Effector memory CD8-positive, alpha-beta T cell (primary cell): ENCODE results near the gene DYNC1LI1.

Experiments
- ATAC-seq: fragments of 150-1000 bp; cut with Tn5 transposase; replicated peaks from 2 replicates; pipeline ENCODE4 v1.10.0; 2021; ENCODE audit warnings: mild to moderate bottlenecking, moderate library complexity
- DNase-seq, 3 experiments: peaks; one replicate each; pipeline ENCODE4 v3.0.0; 2021
- H3K27ac Mint-ChIP-seq, 2 donors: one replicate each; pipeline ENCODE4 v1.8.0; 2022; ENCODE audit warnings: mild to moderate bottlenecking in 2 of 2, mixed read lengths in 2 of 2, moderate library complexity in 2 of 2
- H3K27me3 Mint-ChIP-seq, 2 donors: one replicate each; pipeline ENCODE4 v1.8.0; 2022; ENCODE audit warnings: mixed read lengths in 2 of 2
- H3K36me3 Mint-ChIP-seq: one replicate; pipeline ENCODE4 v1.8.0; 2022; ENCODE audit warnings: mild to moderate bottlenecking, moderate library complexity, mixed read lengths; ENCODE audit not compliant: insufficient read depth
- H3K4me1 Mint-ChIP-seq, 2 donors: one replicate each; pipeline ENCODE4 v1.8.0; 2022; ENCODE audit warnings: low read depth in 2 of 2, mixed read lengths in 2 of 2
- H3K4me3 Mint-ChIP-seq, 2 donors: one replicate each; pipeline ENCODE4 v1.8.0; 2022; ENCODE audit warnings: mild to moderate bottlenecking in 2 of 2, mixed read lengths in 2 of 2, moderate library complexity in 2 of 2
- H3K9me3 Mint-ChIP-seq, 2 donors: one replicate each; pipeline ENCODE4 v1.8.0; 2022; ENCODE audit warnings: mixed read lengths in 2 of 2

DYNC1LI1 gene

DNA sequence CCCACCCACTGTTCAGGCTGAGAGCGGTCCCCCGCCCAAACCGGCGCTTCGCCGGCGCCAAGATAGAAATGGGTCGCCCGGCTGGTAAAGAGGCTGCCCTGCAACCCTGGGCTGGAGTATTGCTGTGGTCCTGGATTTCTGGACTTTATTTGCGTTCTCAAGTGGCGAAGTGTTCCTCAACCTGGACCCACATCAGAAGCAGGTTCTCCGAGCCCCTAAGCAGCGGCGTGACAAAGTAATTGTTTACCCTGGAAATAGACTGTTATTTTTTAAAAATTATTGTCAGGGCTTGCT is 481 bp upstream of the DYNC1LI1 start:
- Mint-ChIP-seq H3K27ac (peak overlapping the region; percentile 80 to 87), H3K36me3 (peaks cover 7% of the 10 kb centered on the region), H3K27me3 (no peaks in the 10 kb centered on the region), H3K4me3 (peak overlapping the region; percentile 88 to 89), H3K9me3 (no peaks in the 10 kb centered on the region), H3K4me1 (peaks cover 15 to 20% of the 10 kb centered on the region in 2 donors)
- DNase-seq (no peak), ATAC-seq (peak; percentile 33)

DNA sequence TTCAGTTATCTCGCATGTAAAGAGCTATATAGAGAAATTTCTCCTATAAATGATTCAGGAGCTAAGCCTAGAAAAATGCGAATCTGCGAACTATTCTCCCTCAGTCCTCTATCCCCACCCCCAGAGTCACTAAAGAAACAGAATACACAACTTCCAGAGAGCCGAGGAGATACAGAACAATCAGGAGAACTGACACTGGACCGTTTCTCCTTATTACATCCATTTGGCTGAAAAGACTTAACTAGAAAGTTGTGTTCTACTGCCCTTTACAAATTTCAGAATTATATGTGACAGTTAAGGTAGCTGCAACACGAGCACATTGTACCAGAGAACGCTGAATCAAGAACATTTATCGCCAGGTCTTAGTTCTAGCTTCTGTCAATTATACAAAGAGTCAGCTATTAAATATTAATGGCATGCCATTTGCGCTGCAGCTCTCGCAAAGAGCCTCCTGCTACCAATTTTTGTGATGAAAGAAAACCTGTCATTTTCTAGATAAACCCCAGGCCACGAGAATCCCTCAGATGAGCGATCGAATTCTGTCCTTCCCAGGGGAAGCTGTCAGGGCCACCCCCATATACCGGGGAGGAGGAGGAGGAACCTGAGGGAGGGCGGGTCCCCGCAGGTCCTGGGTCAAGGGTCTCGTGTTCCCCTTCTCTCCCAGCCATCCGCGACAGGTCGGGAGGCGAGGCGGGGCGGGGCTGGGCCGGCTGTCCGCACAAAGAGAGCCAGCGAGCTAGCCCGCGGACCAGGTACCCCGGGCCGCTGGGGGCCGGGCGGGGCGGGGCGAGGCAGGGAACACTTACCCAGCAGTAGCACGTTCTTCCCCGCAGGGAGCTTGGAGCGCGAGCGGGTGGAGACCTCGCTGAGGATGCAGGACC is 878 bp downstream of the DYNC1LI1 start:
- no peaks in the 10 kb centered on the region for H3K9me3 Mint-ChIP-seq
- peak; percentile 25 for ATAC-seq
- no peaks in the 10 kb centered on the region for H3K27me3 Mint-ChIP-seq
- H3K4me3 Mint-ChIP-seq: peak overlapping the region; percentile 88 to 89
- DNase-seq: peak; percentile 5 to 30 (median 23)
- peaks cover 15 to 22% of the 10 kb centered on the region in 2 donors for H3K4me1 Mint-ChIP-seq
- peaks cover 7% of the 10 kb centered on the region for H3K36me3 Mint-ChIP-seq
- peak overlapping the region; percentile 80 to 87 for H3K27ac Mint-ChIP-seq

DNA sequence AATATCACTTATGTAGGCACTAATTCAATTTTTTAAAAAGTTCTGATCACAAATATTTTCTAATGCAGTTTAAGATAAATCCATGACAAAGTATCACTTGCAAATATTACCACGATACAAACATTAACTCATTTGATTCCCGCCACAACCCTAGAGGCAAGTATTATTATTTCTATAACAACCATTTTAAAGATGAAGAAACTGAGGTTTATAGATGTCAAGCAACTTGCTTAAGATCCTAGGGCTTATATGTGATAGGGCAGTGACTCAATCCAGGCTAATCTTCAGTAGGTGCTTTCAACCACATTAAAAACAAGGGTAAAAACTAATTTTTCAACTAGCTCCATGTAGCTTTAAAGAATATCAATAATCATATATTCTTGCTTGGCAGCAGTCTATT is 1.7 kb downstream of the DYNC1LI1 start:
- peak overlapping the region; percentile 88 to 89 for H3K4me3 Mint-ChIP-seq
- ATAC-seq (no peak), DNase-seq (no peak)
- peaks cover 7% of the 10 kb centered on the region for H3K36me3 Mint-ChIP-seq
- peaks cover 18 to 24% of the 10 kb centered on the region in 2 donors for H3K4me1 Mint-ChIP-seq
- H3K27me3 Mint-ChIP-seq: no peaks in the 10 kb centered on the region
- peak overlapping the region; percentile 80 to 87 for H3K27ac Mint-ChIP-seq
- H3K9me3 Mint-ChIP-seq: no peaks in the 10 kb centered on the region

DNA sequence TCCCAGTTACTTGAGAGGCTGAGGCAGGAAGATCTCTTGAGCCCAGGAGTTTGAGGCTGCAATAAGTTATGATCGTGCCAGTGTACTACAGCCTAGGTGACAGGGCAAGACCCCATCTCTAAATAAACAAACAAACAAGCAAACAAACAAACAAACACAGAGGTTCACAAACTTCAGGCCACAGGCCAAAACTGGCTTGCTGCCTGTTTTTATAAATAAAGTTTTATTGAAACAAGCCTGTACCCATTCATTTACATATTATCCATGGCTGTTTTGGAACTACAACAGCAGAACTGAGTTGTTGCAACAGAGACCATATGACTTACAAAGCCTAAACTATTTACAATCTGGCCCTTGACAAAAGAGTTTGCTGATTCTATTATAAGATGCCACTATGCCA is 6.5 kb downstream of the DYNC1LI1 start:
- ATAC-seq (no peak), DNase-seq (no peak)
- Mint-ChIP-seq H3K4me1 (peaks cover 21 to 35% of the 10 kb centered on the region in 2 donors), H3K27me3 (no peaks in the 10 kb centered on the region), H3K9me3 (no peaks in the 10 kb centered on the region), H3K4me3 (no peak overlapping the region), H3K36me3 (peaks cover 10% of the 10 kb centered on the region), H3K27ac (no peak overlapping the region)

DNA sequence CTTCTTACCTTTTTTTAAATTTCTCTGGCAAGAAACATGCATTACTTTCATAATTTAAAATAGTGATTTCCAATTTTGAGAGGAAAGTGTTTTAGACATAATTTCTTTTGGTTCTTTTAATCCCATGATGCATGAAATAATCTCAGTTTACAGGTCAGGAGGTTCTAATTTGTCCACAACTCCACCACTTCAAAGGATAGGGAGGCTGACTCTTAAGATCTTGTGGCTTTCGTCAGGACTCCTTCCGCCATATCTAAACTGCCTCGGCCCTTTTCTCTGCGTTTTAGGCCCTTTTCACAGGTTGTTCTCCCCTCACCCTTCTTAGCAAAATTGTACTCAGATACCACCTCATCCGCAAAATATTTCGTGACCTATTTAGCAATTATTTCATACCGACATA is 8.0 kb downstream of the DYNC1LI1 start:
- Mint-ChIP-seq H3K9me3 (no peaks in the 10 kb centered on the region), H3K4me1 (peaks cover 19 to 33% of the 10 kb centered on the region in 2 donors)

DNA sequence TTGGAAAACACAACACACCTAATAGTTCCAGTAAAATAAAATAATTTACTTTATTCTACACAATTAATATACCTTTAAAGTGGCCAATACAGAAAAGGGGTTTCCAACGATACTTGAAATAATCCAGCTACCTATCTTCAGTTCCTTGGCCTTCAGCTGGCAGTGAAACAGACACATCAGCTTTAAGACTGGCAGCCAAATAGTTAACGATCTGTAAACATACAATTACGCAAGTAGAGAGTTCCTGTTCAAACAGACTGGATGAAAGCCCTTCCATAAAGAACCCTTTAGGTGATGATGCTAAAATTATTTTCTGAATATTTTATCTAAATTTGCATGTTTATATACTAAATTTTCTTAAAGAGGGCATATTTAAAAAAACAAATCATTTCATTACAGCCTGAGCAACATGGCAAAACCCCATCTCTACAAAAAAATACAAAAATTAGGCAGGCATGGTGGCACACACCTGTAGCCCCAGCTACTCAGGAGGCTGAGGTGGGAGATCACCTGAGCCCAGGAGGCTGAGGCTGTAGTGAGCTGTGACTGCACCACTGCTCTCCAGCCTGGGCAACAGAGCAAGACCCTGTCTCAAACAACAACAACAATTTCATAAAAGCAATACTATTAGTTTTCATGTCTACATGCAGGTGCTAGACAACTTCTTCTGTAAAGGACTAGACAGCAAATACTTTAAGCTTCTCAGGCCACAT is 12.9 kb downstream of the DYNC1LI1 start:
- H3K9me3 Mint-ChIP-seq: no peaks in the 10 kb centered on the region
- ATAC-seq (no peak), DNase-seq (no peak)
- H3K36me3 Mint-ChIP-seq: peaks cover 13% of the 10 kb centered on the region
- peaks cover 18 to 36% of the 10 kb centered on the region in 2 donors for H3K4me1 Mint-ChIP-seq
- no peak overlapping the region for H3K4me3 Mint-ChIP-seq
- H3K27ac Mint-ChIP-seq: no peak overlapping the region
- H3K27me3 Mint-ChIP-seq: no peaks in the 10 kb centered on the region

More for the DNA sequence above, 8.0 kb downstream of the DYNC1LI1 start:
- DNase-seq: no peak
- Mint-ChIP-seq H3K36me3 (peaks cover 10% of the 10 kb centered on the region), H3K27ac (peak overlapping the region; percentile 13 to 26), H3K4me3 (no peak overlapping the region), H3K27me3 (no peaks in the 10 kb centered on the region)
- ATAC-seq: no peak

DNA sequence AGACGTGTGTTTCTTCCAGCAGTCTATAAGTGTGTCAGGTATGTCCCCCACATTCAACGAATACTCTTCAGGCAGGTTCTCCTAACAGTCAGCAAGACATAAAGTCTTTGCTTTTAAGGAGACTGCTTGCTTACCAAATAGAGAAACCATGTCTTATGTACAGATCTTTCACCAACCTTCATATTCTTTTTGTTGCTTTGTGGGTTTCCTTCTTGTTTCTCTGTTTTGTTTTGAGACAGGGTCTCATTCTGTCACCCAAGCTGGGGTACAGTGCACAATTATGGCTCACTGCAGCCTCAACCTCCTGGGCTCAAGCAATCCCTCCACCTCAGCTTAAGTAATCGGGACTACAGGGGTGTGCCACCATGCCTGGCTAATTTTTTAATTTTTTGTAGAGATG is 14.3 kb downstream of the DYNC1LI1 start:
- Mint-ChIP-seq H3K4me1 (peaks cover 21 to 44% of the 10 kb centered on the region in 2 donors), H3K4me3 (no peak overlapping the region), H3K36me3 (peaks cover 10% of the 10 kb centered on the region), H3K9me3 (no peaks in the 10 kb centered on the region), H3K27ac (peak overlapping the region; percentile 12 to 66), H3K27me3 (no peaks in the 10 kb centered on the region)
- DNase-seq (no peak), ATAC-seq (no peak)

DNA sequence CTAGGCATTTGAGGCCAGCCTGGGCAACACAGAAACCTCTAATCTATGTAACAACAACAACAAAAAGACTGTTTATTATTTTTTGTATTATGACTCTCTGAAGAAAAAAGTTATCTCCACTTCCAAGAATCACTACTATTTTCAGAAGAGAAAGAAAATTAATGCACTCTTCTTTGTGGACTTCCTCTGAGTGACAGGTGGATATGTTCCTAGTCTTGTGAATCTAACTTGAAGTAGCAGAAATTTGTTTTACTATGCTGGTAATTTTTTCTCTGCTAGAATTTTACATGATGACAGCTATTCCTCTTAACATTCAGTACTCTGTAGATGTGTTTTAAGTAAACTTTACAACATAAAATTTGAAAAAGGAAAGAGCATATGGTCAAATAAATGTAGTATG is 16.7 kb downstream of the DYNC1LI1 start:
- peaks cover 21 to 43% of the 10 kb centered on the region in 2 donors for H3K4me1 Mint-ChIP-seq
- H3K9me3 Mint-ChIP-seq: no peaks in the 10 kb centered on the region
- no peak for ATAC-seq
- no peak overlapping the region for H3K4me3 Mint-ChIP-seq
- H3K36me3 Mint-ChIP-seq: peaks cover 4% of the 10 kb centered on the region
- DNase-seq: no peak
- no peaks in the 10 kb centered on the region for H3K27me3 Mint-ChIP-seq
- no peak overlapping the region for H3K27ac Mint-ChIP-seq

DNA sequence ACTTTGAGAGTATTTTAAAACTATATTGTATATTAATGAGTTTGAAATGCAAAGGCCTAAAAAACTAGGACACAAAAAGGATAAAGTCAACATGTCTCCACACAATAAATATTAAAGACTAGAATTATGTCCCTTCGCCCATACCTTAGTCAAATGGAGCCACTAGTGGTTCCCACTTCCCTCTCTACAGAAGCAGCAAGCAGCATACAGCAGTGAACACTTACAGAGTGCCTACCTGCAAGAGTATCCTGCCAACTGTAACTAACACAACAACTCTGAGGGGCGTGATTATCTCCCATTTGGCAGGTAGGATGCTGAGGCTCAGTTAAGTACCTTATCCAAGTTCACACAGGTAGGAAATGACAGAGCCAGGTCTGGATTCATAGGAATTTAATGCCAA is 17.2 kb downstream of the DYNC1LI1 start:
- Mint-ChIP-seq H3K4me1 (peaks cover 22 to 39% of the 10 kb centered on the region in 2 donors), H3K27ac (no peak overlapping the region), H3K36me3 (peaks cover 4% of the 10 kb centered on the region), H3K27me3 (no peaks in the 10 kb centered on the region), H3K9me3 (no peaks in the 10 kb centered on the region), H3K4me3 (no peak overlapping the region)
- ATAC-seq (no peak), DNase-seq (no peak)

DNA sequence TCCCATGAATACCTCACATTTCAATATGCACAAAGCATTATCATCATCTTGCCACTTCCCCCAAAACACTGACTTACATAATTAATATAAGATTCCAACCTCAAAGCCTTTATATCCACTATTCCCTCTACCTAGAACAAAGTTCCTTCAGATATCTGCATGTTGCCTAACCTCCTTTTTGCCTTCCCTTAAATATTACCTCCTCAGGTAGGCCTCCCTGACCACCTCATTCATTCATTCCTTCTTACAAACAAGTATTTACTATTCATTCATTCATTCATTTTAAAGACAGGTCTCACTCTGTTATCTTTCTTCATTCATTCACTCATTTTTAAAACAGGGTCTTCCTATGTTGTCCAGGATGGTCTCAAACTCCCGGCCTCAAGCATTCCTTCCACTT is 18.6 kb downstream of the DYNC1LI1 start:
- no peak for DNase-seq
- Mint-ChIP-seq H3K4me3 (no peak overlapping the region), H3K4me1 (peaks cover 26 to 41% of the 10 kb centered on the region in 2 donors), H3K9me3 (no peaks in the 10 kb centered on the region), H3K27me3 (no peaks in the 10 kb centered on the region), H3K36me3 (peaks cover under 1% of the 10 kb centered on the region), H3K27ac (peak overlapping the region in 1 of 2 donors; percentile 2)
- no peak for ATAC-seq

DNA sequence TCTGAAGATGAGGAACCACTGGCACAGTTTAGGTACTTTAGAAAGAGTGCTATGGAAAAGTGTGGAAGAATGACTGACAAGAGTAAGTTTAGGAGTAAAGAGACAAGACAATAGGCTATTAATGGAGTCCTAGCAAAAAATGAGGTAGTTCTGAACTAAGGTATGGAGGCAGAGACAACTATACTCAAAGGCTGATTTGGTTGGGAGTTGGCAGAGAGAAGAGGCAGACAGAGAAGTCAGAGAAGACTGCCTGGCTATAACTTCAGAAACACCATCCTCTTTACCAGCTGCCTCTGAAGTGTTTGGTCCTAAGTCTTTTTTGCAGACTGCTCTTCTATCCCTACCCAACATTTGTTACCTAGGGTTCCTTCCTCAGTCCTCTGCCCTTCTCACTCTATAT is 19.2 kb downstream of the DYNC1LI1 start:
- Mint-ChIP-seq H3K4me1 (peaks cover 25 to 39% of the 10 kb centered on the region in 2 donors), H3K27me3 (no peaks in the 10 kb centered on the region), H3K27ac (peak overlapping the region in 1 of 2 donors; percentile 3), H3K9me3 (no peaks in the 10 kb centered on the region), H3K4me3 (no peak overlapping the region), H3K36me3 (no peaks in the 10 kb centered on the region)
- ATAC-seq (no peak), DNase-seq (no peak)

DNA sequence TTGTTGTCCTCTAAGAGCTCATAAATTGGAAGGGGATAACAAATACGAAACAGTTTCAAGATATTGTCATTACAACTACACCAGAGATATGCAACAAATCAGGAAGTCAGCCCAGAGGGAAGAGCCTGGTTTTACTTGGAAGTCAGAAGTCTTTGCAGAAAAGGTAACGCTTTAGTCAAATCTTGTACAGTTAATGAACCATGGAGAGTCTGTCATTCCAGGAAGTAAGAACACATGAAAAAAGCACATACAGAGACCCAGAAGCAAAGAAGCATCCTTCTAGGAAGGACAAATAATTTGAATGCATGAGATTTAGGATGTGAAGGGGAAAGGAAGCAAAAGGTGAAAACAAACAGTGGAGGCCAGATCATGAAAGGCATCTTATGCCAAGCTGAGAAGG is 19.6 kb downstream of the DYNC1LI1 start:
- Mint-ChIP-seq H3K27ac (peak overlapping the region in 1 of 2 donors; percentile 3), H3K4me1 (peaks cover 23 to 37% of the 10 kb centered on the region in 2 donors), H3K36me3 (peaks cover under 1% of the 10 kb centered on the region), H3K9me3 (no peaks in the 10 kb centered on the region), H3K4me3 (no peak overlapping the region), H3K27me3 (no peaks in the 10 kb centered on the region)
- DNase-seq (no peak), ATAC-seq (no peak)

DNA sequence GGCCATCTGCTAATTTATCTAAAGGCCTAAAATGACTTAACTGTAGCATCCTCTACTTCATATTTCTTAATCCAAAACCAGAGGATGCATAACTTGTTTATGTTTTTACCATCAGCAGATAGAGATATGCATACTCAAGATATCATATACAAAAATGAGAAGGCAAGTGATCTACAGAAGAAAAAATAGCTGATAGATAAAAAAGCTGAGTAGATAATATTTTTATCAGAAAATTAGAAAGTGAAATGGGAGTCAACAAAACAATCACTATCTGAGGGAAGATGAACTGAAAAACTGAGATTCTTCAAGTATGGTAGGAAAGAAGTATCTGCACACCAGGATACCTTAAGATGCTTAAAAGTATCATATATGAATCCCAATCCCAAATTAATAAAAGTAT is 25.4 kb downstream of the DYNC1LI1 start:
- H3K4me1 Mint-ChIP-seq: peaks cover 12 to 14% of the 10 kb centered on the region in 2 donors
- H3K4me3 Mint-ChIP-seq: no peak overlapping the region
- no peak for ATAC-seq
- H3K27ac Mint-ChIP-seq: no peak overlapping the region
- H3K36me3 Mint-ChIP-seq: peaks cover 31% of the 10 kb centered on the region
- H3K27me3 Mint-ChIP-seq: no peaks in the 10 kb centered on the region
- H3K9me3 Mint-ChIP-seq: no peaks in the 10 kb centered on the region
- DNase-seq: no peak

DNA sequence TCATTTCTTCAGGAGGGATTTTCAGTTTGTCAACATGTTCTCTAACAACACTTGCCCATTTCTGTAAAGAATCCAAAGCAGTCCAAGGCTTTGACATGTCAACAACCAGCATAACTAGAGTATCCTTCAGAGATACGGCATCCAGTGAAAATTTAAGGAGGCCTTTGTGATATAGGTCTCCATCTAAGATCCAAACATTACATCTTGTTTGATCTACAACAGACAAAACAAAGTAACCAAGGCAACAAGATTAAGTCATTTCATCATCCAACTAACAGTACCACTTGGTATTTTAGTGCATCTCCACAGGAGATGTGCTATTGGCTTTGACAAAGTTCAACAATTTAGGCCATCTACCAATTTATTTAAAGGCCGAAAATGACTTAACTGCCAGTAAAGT is 25.8 kb downstream of the DYNC1LI1 start:
- ATAC-seq (no peak), DNase-seq (no peak)
- H3K36me3 Mint-ChIP-seq: peaks cover 34% of the 10 kb centered on the region
- no peak overlapping the region for H3K27ac Mint-ChIP-seq
- no peaks in the 10 kb centered on the region for H3K9me3 Mint-ChIP-seq
- H3K4me3 Mint-ChIP-seq: no peak overlapping the region
- no peaks in the 10 kb centered on the region for H3K27me3 Mint-ChIP-seq
- peaks cover 12 to 14% of the 10 kb centered on the region in 2 donors for H3K4me1 Mint-ChIP-seq
